Upper lobe of left lung (tissue), 6 donors: ENCODE results near the gene SOX2. TPM values are rescaled to one million over a fixed set of nuclear protein-coding genes. Genes with fewer than 3 reads are reported as not detected.

Experiments
- ATAC-seq, 2 donors: fragments of 200-7000 bp; cut with Tn5 transposase; one replicate each; pipeline ENCODE4 v1.9.1; 2022; ENCODE audit warnings: mild to moderate bottlenecking in 2 of 2, moderate library complexity in 2 of 2; ENCODE audit not compliant: low FRiP score in 2 of 2
- DNase-seq, 2 donors: peaks; one replicate each; pipeline ENCODE4 v3.0.0-alpha.2; 2019 to 2020
- H3K27ac ChIP-seq, 4 donors: fragments of 200-600 bp; sonication (generic); one replicate each; pipeline ENCODE4 v1.5.1; 2016 to 2019
- H3K27me3 ChIP-seq, 4 donors: fragments of 200-600 bp; sonication (generic); one replicate each; pipeline ENCODE4 v1.5.1; 2017 to 2019
- H3K36me3 ChIP-seq, 4 donors: fragments of 200-600 bp; sonication (generic); one replicate each; pipeline ENCODE4 v1.5.1; 2016 to 2019
- H3K4me1 ChIP-seq, 4 donors: fragments of 200-600 bp; sonication (generic); one replicate each; pipeline ENCODE4 v1.5.1; 2018 to 2019
- H3K4me3 ChIP-seq, 4 donors: fragments of 200-600 bp; sonication (generic); one replicate each; pipeline ENCODE4 v1.5.1; 2017 to 2019; ENCODE audit warnings: mild to moderate bottlenecking in 2 of 4, moderate library complexity in 1 of 4
- H3K9me3 ChIP-seq, 4 donors: fragments of 200-600 bp; sonication (generic); one replicate each; pipeline ENCODE4 v1.5.1; 2018 to 2019
- EP300 ChIP-seq, 4 donors: sonication (generic); formaldehyde crosslinking; IDR thresholded peaks; one replicate each; pipeline ENCODE4 v1.5.1; 2017; ENCODE audit warnings: antibody characterized with exemption in 4 of 4, control low read depth in 2 of 4
- POLR2A ChIP-seq, 4 donors: fragments of 450-650 bp; IDR thresholded peaks; one replicate each; pipeline ENCODE4 v1.5.1; 2016 to 2017; ENCODE audit warnings: antibody characterized with exemption in 4 of 4, mild to moderate bottlenecking in 2 of 4
- POLR2AphosphoS5 ChIP-seq, 2 donors: sonication (generic); formaldehyde crosslinking; IDR thresholded peaks; one replicate each; pipeline ENCODE4 v1.5.1; 2017; ENCODE audit warnings: antibody characterized with exemption in 2 of 2
- WGBS, 2 donors: methylation state at CpG; one replicate each; pipeline ENCODE4 v1.1.5; 2017 to 2018; 5-methylcytosine and 5-hydroxymethylcytosine counted together
- total RNA-seq, 6 donors: library from RNA; depleted of rRNA in 4 of 6; stranded (reverse); fragments of >200 nt in 4 of 6; gene quantifications; one replicate each; pipeline versions ENCODE4 v1.1.0 to v1.2.1, GENCODE V29; 2016 to 2021
- TF ChIP-seq, protein P1 (sequence below), 6 experiments: fragments of 450-650 bp in 4 of 6; fragments of 200-600 bp in 2 of 6; sonication (generic) in 2 of 6; IDR thresholded peaks; one replicate each; pipeline ENCODE4 v1.5.1; 2016 to 2019; ENCODE audit warnings: antibody characterized with exemption in 6 of 6
- donor health status: DM: no; HTN: no; CAD: no; lungs with moderate emphysema.
- donor health status: DM: no; HTN: yes; CAD: no; lungs with severe emphysema.

Gene SOX2
- total RNA-seq, 6 donors from 2014 or later = 0.57 to 16.4 (median 2.8) TPM

DNA sequence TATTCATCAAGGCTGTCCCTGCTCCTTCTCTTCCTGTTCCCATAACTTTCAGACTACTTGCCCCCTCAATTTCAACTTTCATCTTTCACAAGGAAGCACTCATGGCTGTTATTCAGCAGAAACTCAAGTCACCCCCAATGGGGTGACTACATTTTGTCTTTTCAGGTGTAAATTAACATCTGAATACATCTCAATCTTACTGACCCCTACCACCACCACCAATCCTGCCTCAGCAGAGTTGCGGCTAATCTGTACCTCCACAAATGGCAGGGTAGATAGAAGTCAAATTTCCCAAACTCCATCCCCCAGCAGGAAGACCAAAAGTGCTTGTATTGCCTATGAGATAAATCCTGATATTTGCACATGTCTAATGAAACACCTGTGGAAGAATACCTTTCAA lies 19.2 kb downstream of the SOX2 start:
- TF ChIP-seq, protein P1, sequence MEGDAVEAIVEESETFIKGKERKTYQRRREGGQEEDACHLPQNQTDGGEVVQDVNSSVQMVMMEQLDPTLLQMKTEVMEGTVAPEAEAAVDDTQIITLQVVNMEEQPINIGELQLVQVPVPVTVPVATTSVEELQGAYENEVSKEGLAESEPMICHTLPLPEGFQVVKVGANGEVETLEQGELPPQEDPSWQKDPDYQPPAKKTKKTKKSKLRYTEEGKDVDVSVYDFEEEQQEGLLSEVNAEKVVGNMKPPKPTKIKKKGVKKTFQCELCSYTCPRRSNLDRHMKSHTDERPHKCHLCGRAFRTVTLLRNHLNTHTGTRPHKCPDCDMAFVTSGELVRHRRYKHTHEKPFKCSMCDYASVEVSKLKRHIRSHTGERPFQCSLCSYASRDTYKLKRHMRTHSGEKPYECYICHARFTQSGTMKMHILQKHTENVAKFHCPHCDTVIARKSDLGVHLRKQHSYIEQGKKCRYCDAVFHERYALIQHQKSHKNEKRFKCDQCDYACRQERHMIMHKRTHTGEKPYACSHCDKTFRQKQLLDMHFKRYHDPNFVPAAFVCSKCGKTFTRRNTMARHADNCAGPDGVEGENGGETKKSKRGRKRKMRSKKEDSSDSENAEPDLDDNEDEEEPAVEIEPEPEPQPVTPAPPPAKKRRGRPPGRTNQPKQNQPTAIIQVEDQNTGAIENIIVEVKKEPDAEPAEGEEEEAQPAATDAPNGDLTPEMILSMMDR (IDR thresholded peaks at IDR 0.05) = no peak
- no peak for TF ChIP-seq POLR2A (IDR thresholded peaks at IDR 0.05)
- no peak for TF ChIP-seq POLR2AphosphoS5 (IDR thresholded peaks at IDR 0.05)
- TF ChIP-seq EP300 (IDR thresholded peaks at IDR 0.05) = no peak
- Histone ChIP-seq H3K4me1 (peaks cover 12 to 21% (median 15%) of the 10 kb centered on the region in 4 donors), H3K27me3 (peaks cover 0 to 26% (median 8%) of the 10 kb centered on the region in 4 donors), H3K36me3 (no peaks in the 10 kb centered on the region), H3K9me3 (no peaks in the 10 kb centered on the region), H3K4me3 (no peak overlapping the region), H3K27ac (no peak overlapping the region)
- ATAC-seq = no peak
- no peak for DNase-seq
- 60 to 63% methylated on average over 1 of the region's 1 CpG for WGBS, 2 donors

DNA sequence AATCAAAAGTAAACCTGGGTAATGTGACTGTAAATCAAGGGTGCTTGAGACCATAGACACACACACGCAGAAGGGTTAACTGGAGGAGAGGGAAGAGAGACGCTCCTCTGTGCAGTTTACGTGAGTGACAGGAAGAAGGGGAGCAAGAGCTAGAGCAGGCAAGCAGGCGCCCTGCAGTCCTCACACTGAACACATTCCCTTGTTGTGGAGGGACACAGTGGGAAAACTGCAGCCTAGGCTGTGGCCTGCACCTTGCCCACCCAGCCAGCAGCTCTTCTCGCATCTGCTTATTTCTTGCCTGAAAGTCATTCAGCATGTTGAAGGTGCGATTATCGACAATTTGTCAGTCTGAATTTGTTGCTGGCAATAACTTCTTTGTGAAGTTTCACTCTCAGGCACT lies 24.2 kb downstream of the SOX2 start:
- 63 to 66% methylated on average over 7 of the region's 7 CpGs for WGBS, 2 donors
- no peaks in the 10 kb centered on the region for H3K9me3 ChIP-seq
- no peaks in the 10 kb centered on the region for H3K4me1 ChIP-seq
- ATAC-seq (no peak), DNase-seq (no peak)
- no peak overlapping the region for H3K27ac ChIP-seq
- no peak overlapping the region for H3K4me3 ChIP-seq
- H3K36me3 ChIP-seq = no peaks in the 10 kb centered on the region
- H3K27me3 ChIP-seq = no peaks in the 10 kb centered on the region
- TF ChIP-seq, protein P1 (IDR thresholded peaks at IDR 0.05) = no peak
- TF ChIP-seq POLR2AphosphoS5 (IDR thresholded peaks at IDR 0.05) = no peak
- no peak for TF ChIP-seq EP300 (IDR thresholded peaks at IDR 0.05)
- no peak for TF ChIP-seq POLR2A (IDR thresholded peaks at IDR 0.05)

DNA sequence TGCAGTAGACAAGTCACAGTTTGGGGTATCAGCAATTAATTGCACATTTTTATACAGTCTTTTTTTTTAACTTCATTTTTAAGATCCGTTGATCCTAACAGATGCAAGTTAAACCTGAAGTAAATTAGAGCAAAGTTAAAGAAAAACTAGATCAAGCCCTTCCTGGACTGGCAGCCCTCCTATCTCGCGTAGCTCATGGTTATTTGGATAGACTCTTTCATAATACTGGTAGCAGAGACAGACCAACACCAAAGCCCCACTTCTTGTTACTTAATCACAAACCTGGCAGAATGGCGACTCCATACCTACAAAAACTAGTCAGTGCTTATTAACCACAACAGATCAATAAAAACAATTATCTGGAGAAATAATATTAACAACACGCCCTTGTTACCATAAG lies 26.8 kb downstream of the SOX2 start:
- ATAC-seq (no peak), DNase-seq (no peak)
- TF ChIP-seq, protein P1 (IDR thresholded peaks at IDR 0.05) = no peak
- TF ChIP-seq POLR2AphosphoS5 (IDR thresholded peaks at IDR 0.05) (no peak), EP300 (IDR thresholded peaks at IDR 0.05) (no peak), POLR2A (IDR thresholded peaks at IDR 0.05) (no peak)
- H3K27ac ChIP-seq = no peak overlapping the region
- H3K36me3 ChIP-seq = no peaks in the 10 kb centered on the region
- H3K4me3 ChIP-seq = no peak overlapping the region
- H3K27me3 ChIP-seq = no peaks in the 10 kb centered on the region
- H3K4me1 ChIP-seq = no peaks in the 10 kb centered on the region
- no peaks in the 10 kb centered on the region for H3K9me3 ChIP-seq
- 79 to 86% methylated on average over 5 of the region's 5 CpGs for WGBS, 2 donors

DNA sequence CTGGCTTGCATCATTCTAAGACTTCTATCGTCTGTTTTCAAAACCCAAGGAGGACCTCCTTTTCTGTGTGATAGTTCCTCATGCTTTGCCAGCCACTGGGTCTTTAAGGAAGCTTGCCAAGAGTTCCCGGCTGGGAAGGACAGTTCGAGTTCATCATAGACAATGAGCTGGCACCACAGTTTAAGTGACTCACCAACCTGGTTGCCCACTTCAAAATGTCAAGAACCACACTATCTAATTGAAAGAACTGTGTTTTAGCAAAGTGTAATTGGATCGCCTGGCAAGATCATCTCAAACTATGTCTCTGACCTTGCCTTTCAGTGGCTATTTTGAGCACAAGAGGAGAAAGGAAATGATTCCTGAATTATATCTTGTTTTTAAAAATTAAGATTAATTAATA lies 27.9 kb downstream of the SOX2 start:
- Histone ChIP-seq H3K9me3 (no peaks in the 10 kb centered on the region), H3K4me3 (no peak overlapping the region), H3K27me3 (no peaks in the 10 kb centered on the region), H3K36me3 (no peaks in the 10 kb centered on the region), H3K4me1 (no peaks in the 10 kb centered on the region), H3K27ac (no peak overlapping the region)
- 76 to 79% methylated on average over 4 of the region's 4 CpGs for WGBS, 2 donors
- ATAC-seq = no peak
- no peak for DNase-seq
- no peak for TF ChIP-seq EP300 (IDR thresholded peaks at IDR 0.05)
- TF ChIP-seq POLR2AphosphoS5 (IDR thresholded peaks at IDR 0.05) = no peak
- no peak for TF ChIP-seq POLR2A (IDR thresholded peaks at IDR 0.05)
- TF ChIP-seq, protein P1 (IDR thresholded peaks at IDR 0.05) = no peak

DNA sequence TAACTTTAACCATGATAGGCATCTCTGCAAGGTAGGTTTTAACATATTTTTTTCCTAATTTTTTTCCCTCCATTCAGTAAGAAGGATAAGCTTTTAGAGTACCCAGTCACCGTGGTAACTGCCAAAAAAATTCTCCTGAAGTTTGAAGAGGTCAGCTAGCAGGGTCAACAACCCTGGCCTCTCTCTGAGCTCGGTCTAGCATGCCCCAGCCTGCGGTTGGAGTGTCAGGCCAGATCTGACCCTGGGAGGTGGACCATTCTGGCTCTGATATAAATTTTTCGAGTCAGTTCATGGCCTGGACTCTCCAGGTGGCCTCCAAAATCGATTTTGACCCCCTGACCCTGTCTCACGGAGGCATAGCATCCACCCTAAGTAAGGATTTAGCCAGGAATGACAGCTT lies 29.7 kb downstream of the SOX2 start:
- H3K36me3 ChIP-seq = no peaks in the 10 kb centered on the region
- DNase-seq (no peak), ATAC-seq (no peak)
- H3K27me3 ChIP-seq = no peaks in the 10 kb centered on the region
- WGBS, 2 donors = 25 to 46% methylated on average over 6 of the region's 6 CpGs
- TF ChIP-seq EP300 (IDR thresholded peaks at IDR 0.05) = no peak
- TF ChIP-seq POLR2A (IDR thresholded peaks at IDR 0.05) = no peak
- TF ChIP-seq, protein P1 (IDR thresholded peaks at IDR 0.05) = no peak
- no peak for TF ChIP-seq POLR2AphosphoS5 (IDR thresholded peaks at IDR 0.05)
- H3K4me3 ChIP-seq = no peak overlapping the region
- H3K27ac ChIP-seq = no peak overlapping the region
- no peaks in the 10 kb centered on the region for H3K9me3 ChIP-seq
- H3K4me1 ChIP-seq = no peaks in the 10 kb centered on the region
